Left lung (tissue), 10 donors: ENCODE data around the gene MAS1L. TPM values are rescaled to one million over a fixed set of nuclear protein-coding genes. Genes with fewer than 3 reads are reported as not detected.

Experiments
- ATAC-seq: fragments of 200-7000 bp; cut with Tn5 transposase; one replicate; pipeline ENCODE4 v1.9.1; 2020; ENCODE audit warnings: moderate library complexity
- DNase-seq, 4 donors: peaks; one replicate each; pipeline ENCODE4 v3.0.0-alpha.2; 2013 to 2020
- H3K27ac ChIP-seq, 2 donors: fragments of 200-600 bp; sonication (generic) in 1 of 2; one replicate each; pipeline versions ENCODE4 v1.5.0 to v1.8.0; 2020 to 2021
- H3K27me3 ChIP-seq, 2 donors: fragments of 200-600 bp; sonication (generic) in 1 of 2; one replicate each; pipeline versions ENCODE4 v1.5.0 to v1.8.0; 2020 to 2021
- H3K36me3 ChIP-seq, 2 donors: fragments of 200-600 bp; sonication (generic) in 1 of 2; one replicate each; pipeline versions ENCODE4 v1.5.0 to v1.8.0; 2020 to 2021
- H3K4me1 ChIP-seq, 2 donors: fragments of 200-600 bp; one replicate each; pipeline ENCODE4 v1.8.0; 2021
- H3K4me3 ChIP-seq, 2 donors: fragments of 200-600 bp; sonication (generic) in 1 of 2; one replicate each; pipeline versions ENCODE4 v1.5.0 to v1.8.0; 2020 to 2021; ENCODE audit warnings: mild to moderate bottlenecking in 1 of 2
- H3K9me3 ChIP-seq, 2 donors: fragments of 200-600 bp; sonication (generic) in 1 of 2; one replicate each; pipeline versions ENCODE4 v1.5.0 to v1.8.0; 2020 to 2021
- intact Hi-C, 2 donors: fragments of 100-400 bp; cut with DNase I; formaldehyde crosslinking; loops; one replicate each; pipeline versions ENCODE4 v1.11.2 to v1.14.2; 2022
- polyA plus RNA-seq, 6 donors: library from polyadenylated mRNA; unstranded; fragments of 120-200 nt; gene quantifications; one replicate each; pipeline ENCODE4 v1.2.1, GENCODE V29; 2013; ENCODE audit not compliant: insufficient read length in 6 of 6
- total RNA-seq, 2 donors: library from RNA; stranded (reverse); fragmentation: NEBNext Ultra II Directional; extraction: Animal tissue kit (Norgen Biotek cat#: 25700); gene quantifications; one replicate each; pipeline ENCODE4 v1.2.1, GENCODE V29; 2021
- TF ChIP-seq, protein P1 (sequence below), 2 donors: fragments of 200-600 bp; sonication (generic) in 1 of 2; IDR thresholded peaks; one replicate each; pipeline versions ENCODE4 v1.5.0 to v1.8.0; 2021; ENCODE audit warnings: antibody characterized with exemption in 2 of 2
- donor health status: DM: no; HTN: yes; CAD: no.
- donor health status: DM: no; HTN: no; CAD: no.

Gene MAS1L
- total and polyA plus RNA-seq, 8 donors: not detected

DNA sequence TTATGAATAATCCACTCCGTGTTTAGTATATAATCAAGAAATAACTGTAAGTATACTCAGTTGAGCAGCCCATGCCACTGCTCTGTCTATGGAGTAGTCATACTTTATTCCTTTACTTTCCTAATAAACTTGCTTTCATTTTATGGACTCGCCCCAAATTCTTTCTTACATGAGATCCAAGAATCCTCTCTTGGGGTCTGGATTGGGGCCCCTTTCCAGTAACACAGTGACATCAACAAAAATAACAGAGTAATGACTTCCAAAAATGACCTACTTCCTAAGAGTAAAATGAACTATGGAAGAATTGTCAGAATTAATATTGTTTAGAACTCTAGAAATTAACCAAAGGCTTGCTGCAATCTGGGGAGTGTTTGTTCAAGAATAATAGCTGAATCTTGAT, 22.0 kb downstream of the MAS1L start:
- intact Hi-C loops: no loop called here
- TF ChIP-seq, protein P1, sequence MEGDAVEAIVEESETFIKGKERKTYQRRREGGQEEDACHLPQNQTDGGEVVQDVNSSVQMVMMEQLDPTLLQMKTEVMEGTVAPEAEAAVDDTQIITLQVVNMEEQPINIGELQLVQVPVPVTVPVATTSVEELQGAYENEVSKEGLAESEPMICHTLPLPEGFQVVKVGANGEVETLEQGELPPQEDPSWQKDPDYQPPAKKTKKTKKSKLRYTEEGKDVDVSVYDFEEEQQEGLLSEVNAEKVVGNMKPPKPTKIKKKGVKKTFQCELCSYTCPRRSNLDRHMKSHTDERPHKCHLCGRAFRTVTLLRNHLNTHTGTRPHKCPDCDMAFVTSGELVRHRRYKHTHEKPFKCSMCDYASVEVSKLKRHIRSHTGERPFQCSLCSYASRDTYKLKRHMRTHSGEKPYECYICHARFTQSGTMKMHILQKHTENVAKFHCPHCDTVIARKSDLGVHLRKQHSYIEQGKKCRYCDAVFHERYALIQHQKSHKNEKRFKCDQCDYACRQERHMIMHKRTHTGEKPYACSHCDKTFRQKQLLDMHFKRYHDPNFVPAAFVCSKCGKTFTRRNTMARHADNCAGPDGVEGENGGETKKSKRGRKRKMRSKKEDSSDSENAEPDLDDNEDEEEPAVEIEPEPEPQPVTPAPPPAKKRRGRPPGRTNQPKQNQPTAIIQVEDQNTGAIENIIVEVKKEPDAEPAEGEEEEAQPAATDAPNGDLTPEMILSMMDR (IDR thresholded peaks at IDR 0.05): no peak
- no peaks in the 10 kb centered on the region for H3K4me1 ChIP-seq

DNA sequence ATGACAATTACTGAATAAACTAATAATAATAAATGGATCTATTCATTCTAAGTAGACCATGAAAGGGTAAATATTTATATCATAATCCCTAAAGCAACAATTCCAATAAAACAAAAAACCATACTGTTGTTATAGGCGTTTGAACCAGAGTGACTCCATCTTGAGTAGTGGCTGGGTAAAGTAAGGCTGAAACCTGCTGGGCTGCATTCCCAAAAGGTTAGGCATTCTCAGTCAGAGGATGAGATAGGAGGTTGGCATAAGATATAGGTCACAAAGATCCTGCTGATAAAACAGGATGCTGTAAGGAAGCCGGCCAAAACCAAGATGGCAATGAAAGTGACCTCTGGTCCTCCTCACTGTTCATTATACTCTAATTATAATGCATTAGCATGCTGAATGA, 22.5 kb downstream of the MAS1L start:
- ATAC-seq (no peak), DNase-seq (no peak)
- no peaks in the 10 kb centered on the region for H3K36me3 ChIP-seq
- H3K4me1 ChIP-seq: no peaks in the 10 kb centered on the region
- no peak overlapping the region for H3K4me3 ChIP-seq
- TF ChIP-seq, protein P1 (IDR thresholded peaks at IDR 0.05): no peak
- no peaks in the 10 kb centered on the region for H3K9me3 ChIP-seq
- intact Hi-C loops: no loop called here
- H3K27me3 ChIP-seq: no peaks in the 10 kb centered on the region
- no peak overlapping the region for H3K27ac ChIP-seq

More for the DNA sequence above, 22.0 kb downstream of the MAS1L start:
- Histone ChIP-seq H3K27ac (no peak overlapping the region), H3K9me3 (no peaks in the 10 kb centered on the region), H3K4me3 (no peak overlapping the region), H3K27me3 (no peaks in the 10 kb centered on the region), H3K36me3 (no peaks in the 10 kb centered on the region)
- ATAC-seq (no peak), DNase-seq (no peak)

DNA sequence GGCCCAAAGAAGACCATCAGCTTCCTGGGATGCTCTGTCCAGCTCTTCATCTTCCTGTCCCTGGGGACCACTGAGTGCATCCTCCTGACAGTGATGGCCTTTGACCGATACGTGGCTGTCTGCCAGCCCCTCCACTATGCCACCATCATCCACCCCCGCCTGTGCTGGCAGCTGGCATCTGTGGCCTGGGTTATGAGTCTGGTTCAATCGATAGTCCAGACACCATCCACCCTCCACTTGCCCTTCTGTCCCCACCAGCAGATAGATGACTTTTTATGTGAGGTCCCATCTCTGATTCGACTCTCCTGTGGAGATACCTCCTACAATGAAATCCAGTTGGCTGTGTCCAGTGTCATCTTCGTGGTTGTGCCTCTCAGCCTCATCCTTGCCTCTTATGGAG, 25.7 kb downstream of the MAS1L start:
- ATAC-seq: no peak
- peaks cover 0 to 5% of the 10 kb centered on the region in 2 donors for H3K27me3 ChIP-seq
- intact Hi-C loops: no loop called here
- H3K9me3 ChIP-seq: no peaks in the 10 kb centered on the region
- no peaks in the 10 kb centered on the region for H3K36me3 ChIP-seq
- TF ChIP-seq, protein P1 (IDR thresholded peaks at IDR 0.05): no peak
- H3K27ac ChIP-seq: no peak overlapping the region
- H3K4me1 ChIP-seq: no peaks in the 10 kb centered on the region
- no peak overlapping the region for H3K4me3 ChIP-seq
- no peak for DNase-seq

DNA sequence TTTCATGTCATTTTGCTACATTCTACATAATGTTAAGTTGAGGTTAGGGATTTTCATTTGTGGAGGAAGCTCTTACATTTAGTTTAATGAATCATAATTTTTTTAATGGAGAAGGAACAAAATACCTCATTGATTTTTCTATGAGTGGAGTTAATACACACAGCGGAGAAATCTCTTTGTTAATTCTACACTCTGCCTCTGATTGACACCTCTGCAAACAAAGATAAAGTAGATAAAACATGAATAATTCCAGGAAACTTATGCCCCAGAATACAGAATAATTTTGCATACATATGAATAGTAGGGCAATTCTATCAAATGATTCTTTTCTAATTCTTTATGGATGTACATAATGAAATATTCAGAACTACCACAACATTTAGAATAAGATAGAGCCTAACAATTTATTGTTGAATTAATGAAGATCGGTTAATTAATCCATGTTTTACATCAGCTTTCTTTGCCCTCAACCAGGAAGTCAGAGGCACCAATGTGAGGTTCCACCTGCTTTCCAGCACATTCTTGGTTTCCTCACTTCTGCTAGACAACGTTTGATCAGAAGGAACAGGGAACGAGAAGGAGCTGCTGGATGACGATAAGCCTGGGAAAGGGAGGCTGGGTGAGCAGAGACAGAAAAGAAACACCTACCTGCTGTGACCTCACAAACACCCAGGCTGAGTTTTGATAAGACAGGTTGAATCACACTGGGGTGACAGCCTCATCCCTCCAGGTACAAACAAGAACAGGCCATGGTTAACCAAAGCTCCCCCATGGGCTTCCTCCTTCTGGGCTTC, 26.5 kb downstream of the MAS1L start:
- Histone ChIP-seq H3K4me1 (no peaks in the 10 kb centered on the region), H3K27ac (no peak overlapping the region), H3K4me3 (no peak overlapping the region), H3K9me3 (no peaks in the 10 kb centered on the region), H3K27me3 (peaks cover 0 to 5% of the 10 kb centered on the region in 2 donors), H3K36me3 (no peaks in the 10 kb centered on the region)
- intact Hi-C loops: no loop called here
- TF ChIP-seq, protein P1 (IDR thresholded peaks at IDR 0.05): no peak
- no peak for DNase-seq
- ATAC-seq: no peak

DNA sequence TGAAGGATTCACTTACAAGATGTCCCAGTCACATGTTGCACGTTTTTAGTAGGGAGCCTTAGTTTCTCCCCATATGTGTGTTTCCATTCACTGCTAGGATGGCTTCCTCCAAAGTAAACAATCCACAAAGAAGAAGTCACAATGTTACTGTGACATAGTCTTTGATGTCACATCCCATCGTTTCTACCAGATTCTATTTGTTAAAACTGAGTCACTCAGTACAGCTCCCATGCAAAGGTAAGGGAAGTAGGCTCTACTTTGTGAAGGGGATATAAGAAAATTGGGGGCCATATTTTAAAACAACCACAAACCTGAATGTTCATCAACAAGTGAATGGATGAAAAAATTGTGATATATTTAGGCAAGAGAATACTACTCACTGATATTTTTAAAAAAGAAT, 30.8 kb downstream of the MAS1L start, which contains the start of the genes OR11A1 and OR2H1:
Gene OR11A1, minus strand, starts transcription at position 101 of the 400 bp plus-strand sequence. CDS start 29,430 bp downstream, outside the sequence.
Gene OR2H1, plus strand, starts transcription at position 185 of the 400 bp plus-strand sequence. CDS start 4,615 bp downstream, outside the sequence.
- no peaks in the 10 kb centered on the region for H3K9me3 ChIP-seq
- no peak within 1 kb of the TSS for H3K4me3 ChIP-seq
- DNase-seq (no peak), ATAC-seq (no peak)
- H3K27ac ChIP-seq: no peak within 1 kb of the TSS
- H3K4me1 ChIP-seq: no peaks in the 10 kb centered on the region
- intact Hi-C loops: no loop called here
- H3K36me3 ChIP-seq: no peaks in the 10 kb centered on the region
- peaks cover 0 to 5% of the 10 kb centered on the region in 2 donors for H3K27me3 ChIP-seq
- TF ChIP-seq, protein P1 (IDR thresholded peaks at IDR 0.05): no peak
